ENCODE results near the gene CCDC51.

DNA sequence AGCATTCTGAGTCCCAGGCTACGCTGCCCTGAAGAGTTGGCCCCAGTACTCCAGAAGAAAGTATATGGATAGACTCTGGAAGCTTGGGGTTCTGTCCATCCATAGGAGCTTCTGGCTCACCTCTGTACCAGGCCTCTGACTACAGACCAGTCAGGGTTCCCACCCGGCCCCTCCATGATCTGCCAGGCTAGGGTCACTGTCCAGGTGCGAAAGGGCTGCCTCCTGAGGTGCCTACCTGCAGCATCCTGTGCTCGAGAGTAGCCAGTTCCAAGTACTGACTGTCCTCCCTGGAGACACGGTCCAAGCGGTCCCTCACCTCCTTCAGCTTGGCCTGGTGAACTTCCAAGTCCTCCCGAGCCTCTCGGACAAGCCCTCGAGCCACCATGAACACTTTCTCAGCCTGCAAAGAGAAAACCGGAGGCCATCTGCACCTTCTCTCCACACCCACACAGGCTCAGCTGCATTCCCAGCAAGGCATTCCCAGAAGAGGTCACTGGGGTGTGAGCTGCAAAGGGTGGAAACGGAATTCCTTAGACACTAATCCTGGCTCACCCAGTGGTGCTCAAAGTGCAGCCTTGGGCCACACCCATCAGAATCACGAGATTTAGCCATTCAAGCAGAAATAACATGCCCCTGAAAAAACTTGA is 6.3 kb downstream of the CCDC51 start:
- TF ChIP-seq CTCF (conservative IDR thresholded peaks at IDR 0.05; ENCODE audit: low read depth in 2 of 2): no peak
- TF ChIP-seq POLR2AphosphoS5 (IDR thresholded peaks at IDR 0.05; ENCODE audit: low read depth): no peak
- TF ChIP-seq REST (IDR thresholded peaks at IDR 0.05; ENCODE audit: unreplicated experiment): no peak
- no peak for TF ChIP-seq EZH2 (IDR thresholded peaks at IDR 0.05; ENCODE audit: low read depth, unreplicated experiment)
- TF ChIP-seq EZH2phosphoT487 (IDR thresholded peaks at IDR 0.05; ENCODE audit: unreplicated experiment): no peak
- no peak for TF ChIP-seq JUNB (IDR thresholded peaks at IDR 0.05; ENCODE audit: unreplicated experiment)
- TF ChIP-seq ZNF331 (CRISPR knock-in tag; IDR thresholded peaks at IDR 0.05; ENCODE audit: low read depth): no peak

All from GM23338 (cell line).